Right atrium auricular region (tissue), 2 donors: ENCODE data around the gene MYB. TPM values are rescaled to one million over a fixed set of nuclear protein-coding genes. Genes with fewer than 3 reads are reported as not detected.
"Not testable (repeated sequence)": the region's sequence is repeated elsewhere in the genome, so short reads cannot be mapped to it uniquely, and the experiment has no call there.

Experiments
- DNase-seq: peaks from one replicate; pipeline ENCODE4 v3.0.0-alpha.2; 2019; ENCODE audit warnings: low spot score
- H3K27ac ChIP-seq, 2 donors: fragments of 200-600 bp; sonication (generic); 1 replicate in 1 of 2; 2 replicates in 1 of 2; pipeline ENCODE4 v1.5.1; 2016 to 2019
- H3K27me3 ChIP-seq, 2 donors: fragments of 200-600 bp; sonication (generic); one replicate each; pipeline versions ENCODE4 v1.5.1 to v1.6.0; 2017 to 2019
- H3K36me3 ChIP-seq: fragments of 200-600 bp; sonication (generic); one replicate; pipeline ENCODE4 v1.5.1; 2016
- H3K4me1 ChIP-seq, 2 donors: fragments of 200-600 bp; sonication (generic); one replicate each; pipeline versions ENCODE4 v1.5.1 to v1.6.0; 2017 to 2019
- H3K4me3 ChIP-seq, 2 donors: fragments of 200-600 bp; sonication (generic); 1 replicate in 1 of 2; 2 replicates in 1 of 2; pipeline ENCODE4 v1.5.1; 2017 to 2019; ENCODE audit warnings: mild to moderate bottlenecking in 1 of 2, moderate library complexity in 1 of 2
- H3K9me3 ChIP-seq, 2 donors: fragments of 200-600 bp; sonication (generic); one replicate each; pipeline ENCODE4 v1.5.1; 2019
- CTCF ChIP-seq, 2 donors: fragments of 200-600 bp; sonication (generic); IDR thresholded peaks; one replicate each; pipeline ENCODE4 v1.5.1; 2019; ENCODE audit warnings: antibody characterized with exemption in 2 of 2
- total RNA-seq, 2 donors: library from RNA; depleted of rRNA; stranded (reverse); fragments of >200 nt; gene quantifications; one replicate each; pipeline ENCODE4 v1.1.0, GENCODE V29; 2016

The MYB gene
- total RNA-seq, 2 donors from 2014 or later: 0.16 TPM; not detected in 1

DNA sequence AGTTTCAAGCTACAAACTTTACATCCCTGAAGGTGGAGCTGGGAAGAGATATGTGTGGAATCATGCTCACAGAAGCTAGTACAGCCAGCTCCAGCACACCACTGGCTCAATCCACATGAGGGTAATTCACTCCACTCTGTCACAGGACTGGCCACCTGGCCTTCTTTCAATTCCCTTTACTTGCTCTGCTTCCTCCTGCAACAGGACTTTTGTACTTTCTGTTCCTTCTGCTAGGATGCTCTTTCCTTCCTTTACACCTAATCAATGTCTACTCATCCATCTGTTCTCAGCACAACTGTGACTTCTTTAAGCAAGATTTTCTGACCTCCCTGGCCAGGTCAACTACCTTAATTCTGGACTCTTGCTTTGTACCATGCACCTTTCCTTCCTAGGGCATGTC is 39.4 kb upstream of the MYB start:
- Histone ChIP-seq H3K4me1 (no peaks in the 10 kb centered on the region), H3K36me3 (no peaks in the 10 kb centered on the region), H3K9me3 (no peaks in the 10 kb centered on the region), H3K27ac (no peak overlapping the region), H3K27me3 (no peaks in the 10 kb centered on the region), H3K4me3 (no peak overlapping the region)
- no peak for TF ChIP-seq CTCF (IDR thresholded peaks at IDR 0.05)
- DNase-seq: no peak

DNA sequence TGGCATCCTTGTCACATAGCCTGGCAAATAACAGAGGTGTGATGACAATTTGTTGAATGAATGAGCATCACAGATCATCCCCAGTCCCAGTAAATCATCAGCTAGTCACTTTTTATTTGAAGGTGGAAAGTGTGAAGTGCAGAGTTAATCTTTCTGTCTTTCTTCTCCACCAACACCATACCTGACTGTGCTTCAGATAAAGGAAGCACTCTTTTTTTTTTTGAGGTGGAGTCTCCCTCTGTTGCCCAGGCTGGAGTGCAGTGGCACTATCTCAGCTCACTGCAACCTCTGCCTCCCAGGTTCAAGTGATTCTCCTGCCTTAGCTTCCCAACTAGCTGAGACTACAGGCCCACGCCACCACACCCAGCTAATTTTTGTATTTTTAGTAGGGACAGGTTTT is 38.9 kb upstream of the MYB start:
- not testable (repeated sequence) for DNase-seq, H3K27ac ChIP-seq

DNA sequence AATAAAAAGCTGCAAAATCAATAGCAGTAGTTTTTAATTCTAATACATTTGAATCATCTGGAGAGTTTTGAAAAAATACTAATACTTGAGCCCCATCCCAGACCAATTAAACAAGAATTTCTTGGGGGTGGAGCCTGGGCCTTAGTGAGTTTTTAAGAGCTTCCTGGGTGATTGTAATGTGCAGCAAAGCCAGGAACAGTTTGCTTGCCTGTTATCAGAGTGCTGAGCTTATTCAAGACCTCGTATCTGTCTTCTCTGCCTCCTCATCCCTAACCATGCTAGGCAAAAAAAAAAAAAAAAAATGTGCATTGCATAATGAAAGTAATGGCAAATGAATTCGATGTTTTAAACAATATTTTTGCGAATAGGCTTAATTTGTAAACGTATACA is 36.4 kb upstream of the MYB start:
- TF ChIP-seq CTCF (IDR thresholded peaks at IDR 0.05): no peak
- Histone ChIP-seq H3K4me1 (no peaks in the 10 kb centered on the region), H3K36me3 (no peaks in the 10 kb centered on the region), H3K27ac (no peak overlapping the region), H3K4me3 (no peak overlapping the region), H3K27me3 (no peaks in the 10 kb centered on the region), H3K9me3 (no peaks in the 10 kb centered on the region)
- DNase-seq: no peak

More for the DNA sequence above, 38.9 kb upstream of the MYB start:
- not testable (repeated sequence) for H3K27me3 ChIP-seq, H3K9me3 ChIP-seq, H3K36me3 ChIP-seq, H3K4me3 ChIP-seq, H3K4me1 ChIP-seq

- no peaks in the 10 kb centered on the region for H3K4me1 ChIP-seq
- DNase-seq: no peak
- no peaks in the 10 kb centered on the region for H3K9me3 ChIP-seq
- no peaks in the 10 kb centered on the region for H3K36me3 ChIP-seq
- peak in 1 of 2 donors; percentile 52 for TF ChIP-seq CTCF (IDR thresholded peaks at IDR 0.05)
- no peak overlapping the region for H3K4me3 ChIP-seq
- no peaks in the 10 kb centered on the region for H3K27me3 ChIP-seq
- H3K27ac ChIP-seq: no peak overlapping the region
Observed at GRCh38 chr6:135145063-135145800, 35.9 kb upstream of the MYB start.

DNA sequence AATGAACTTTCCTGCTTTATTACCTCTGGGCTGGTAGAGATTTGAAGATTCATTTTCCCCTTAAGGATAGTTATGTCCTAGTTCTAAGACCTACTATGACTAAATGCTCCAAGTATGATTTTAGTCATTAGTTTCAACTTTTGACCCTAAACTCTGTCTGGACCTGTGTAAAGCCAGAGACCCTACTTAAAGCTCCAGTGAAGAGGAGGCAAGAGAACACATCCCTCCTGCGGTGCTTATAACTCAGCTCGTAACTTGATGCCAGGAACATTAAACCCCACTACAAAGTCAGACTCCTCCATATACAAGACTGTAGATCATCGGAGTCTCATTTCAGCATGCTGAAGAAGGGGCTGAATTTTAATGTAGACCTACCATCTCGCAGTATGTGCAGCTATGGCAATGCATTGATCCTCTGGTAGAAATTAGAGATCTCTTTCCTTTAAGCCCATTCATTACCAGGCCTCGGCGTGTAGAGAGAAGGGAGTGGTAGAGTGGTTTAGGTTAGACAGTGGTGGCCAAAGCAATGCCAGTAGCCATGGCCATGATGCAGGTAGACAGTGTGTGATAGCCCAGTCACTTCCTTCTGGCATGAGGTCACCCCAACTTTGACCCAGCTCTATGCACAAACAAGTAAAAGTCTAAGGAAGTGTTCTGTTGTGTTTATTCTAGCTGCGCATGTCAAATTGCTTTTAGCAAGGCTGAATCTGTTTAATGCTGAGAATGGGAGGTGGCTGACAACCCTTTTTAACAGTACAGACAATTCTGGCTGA is 34.8 kb upstream of the MYB start:
- no peak overlapping the region for H3K27ac ChIP-seq
- TF ChIP-seq CTCF (IDR thresholded peaks at IDR 0.05): no peak
- H3K9me3 ChIP-seq: peaks cover 0 to 4% of the 10 kb centered on the region in 2 donors
- DNase-seq: no peak
- H3K4me3 ChIP-seq: no peak overlapping the region
- H3K27me3 ChIP-seq: no peaks in the 10 kb centered on the region
- H3K4me1 ChIP-seq: no peaks in the 10 kb centered on the region
- no peaks in the 10 kb centered on the region for H3K36me3 ChIP-seq
